NCI-H2196 (cell line): ENCODE data around the gene FAM185A.
"Not testable (repeated sequence)": the region's sequence is repeated elsewhere in the genome, so short reads cannot be mapped to it uniquely, and the experiment has no call there.

Source experiments
- DNase-seq: peaks from one replicate; lab custom pipeline; 2025; ENCODE audit not compliant: unreplicated experiment; lab: John Stamatoyannopoulos, UW

Gene FAM185A

GRCh38 chr7:102748605-102749444, at the start of gene FAM185A:
Gene FAM185A (plus strand): TSS chr7:102748999. CDS start chr7:102749208, 209 bp downstream.
- peak; percentile 99 for DNase-seq

GRCh38 chr7:102713011-102713690, 35.6 kb upstream of the FAM185A start:
- not testable (repeated sequence) for DNase-seq

- not testable (repeated sequence) for DNase-seq
These were observed 35.1 kb upstream of the FAM185A start for GRCh38 chr7:102713691-102714080.

- DNase-seq = not testable (repeated sequence)
These were observed 33.9 kb upstream of the FAM185A start for GRCh38 chr7:102714774-102715522.

- DNase-seq = not testable (repeated sequence)
These were observed 33.1 kb upstream of the FAM185A start for GRCh38 chr7:102715718-102716117.

GRCh38 chr7:102718491-102718890, 30.3 kb upstream of the FAM185A start:
- DNase-seq = not testable (repeated sequence)

- DNase-seq = not testable (repeated sequence)
These were observed 22.6 kb upstream of the FAM185A start for GRCh38 chr7:102726170-102726569.

GRCh38 chr7:102729670-102730069, 19.1 kb upstream of the FAM185A start:
- DNase-seq = not testable (repeated sequence)

GRCh38 chr7:102730431-102730830, 18.4 kb upstream of the FAM185A start:
- not testable (repeated sequence) for DNase-seq

- not testable (repeated sequence) for DNase-seq
These were observed 6.6 kb upstream of the FAM185A start for GRCh38 chr7:102742002-102742771.

GRCh38 chr7:102743861-102744260, 4.9 kb upstream of the FAM185A start:
- not testable (repeated sequence) for DNase-seq

- not testable (repeated sequence) for DNase-seq
These were observed 3.1 kb upstream of the FAM185A start for GRCh38 chr7:102745494-102746288.

GRCh38 chr7:102749445-102749786, 617 bp downstream of the FAM185A start:
- DNase-seq = not testable (repeated sequence)

GRCh38 chr7:102758227-102758626, 9.4 kb downstream of the FAM185A start:
- not testable (repeated sequence) for DNase-seq

- not testable (repeated sequence) for DNase-seq
These were observed 11.1 kb downstream of the FAM185A start for GRCh38 chr7:102759934-102760333.

- DNase-seq = not testable (repeated sequence)
These were observed 12.4 kb downstream of the FAM185A start for GRCh38 chr7:102761234-102761633.

GRCh38 chr7:102763295-102763905, 14.6 kb downstream of the FAM185A start:
- not testable (repeated sequence) for DNase-seq

GRCh38 chr7:102769657-102770192, 20.9 kb downstream of the FAM185A start:
- DNase-seq = not testable (repeated sequence)

GRCh38 chr7:102770467-102770866, 21.7 kb downstream of the FAM185A start:
- DNase-seq = not testable (repeated sequence)
